ENCODE results near the gene SDK1.

The SDK1 gene

GRCh38 chr7:3336042-3336665 is 35.1 kb downstream of the SDK1 start:
- no peak for DNase-seq

- no peak for DNase-seq
These were observed 37.1 kb downstream of the SDK1 start for GRCh38 chr7:3338161-3338560.

GRCh38 chr7:3345699-3346481 is 44.8 kb downstream of the SDK1 start:
- no peak for DNase-seq

DNA sequence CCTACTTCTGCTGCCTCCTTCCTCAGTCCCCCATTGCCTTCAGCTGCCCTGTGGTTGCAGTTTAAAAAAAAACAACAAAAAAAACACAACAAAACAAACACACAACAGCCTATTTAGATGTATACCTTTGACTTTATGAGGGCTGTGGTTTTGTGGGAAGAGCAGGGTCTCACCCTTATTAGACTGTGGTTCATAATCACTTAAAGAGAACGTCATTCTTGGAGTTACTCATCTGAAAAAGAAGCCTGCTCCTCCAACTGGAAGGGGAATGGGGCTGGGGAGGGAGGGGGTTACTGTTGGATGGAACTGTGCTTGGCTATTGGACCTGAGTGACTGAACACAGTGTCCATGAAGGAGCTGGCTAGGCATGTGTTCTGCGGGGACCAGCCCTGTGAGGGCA is 48.1 kb downstream of the SDK1 start:
- no peak for DNase-seq

DNA sequence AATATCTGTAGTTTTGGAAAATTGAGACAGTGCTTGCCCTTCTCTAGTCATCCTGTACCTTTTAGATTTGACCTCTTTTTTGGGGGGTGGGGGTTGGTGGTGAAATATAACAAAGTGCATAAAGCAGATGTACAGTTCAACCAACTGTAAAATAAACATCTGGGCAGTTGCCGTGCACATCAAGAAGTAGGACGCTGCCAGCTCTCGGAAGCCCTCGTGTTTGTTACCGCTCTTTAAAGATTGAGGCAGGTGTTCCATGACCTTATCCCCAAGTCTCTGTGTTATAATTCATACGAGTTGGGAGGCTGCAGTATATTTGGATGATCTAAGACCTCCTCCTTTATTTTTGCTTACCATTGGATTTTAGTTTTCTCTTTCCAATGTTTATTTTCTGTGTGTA is 55.1 kb downstream of the SDK1 start:
- no peak for DNase-seq

DNA sequence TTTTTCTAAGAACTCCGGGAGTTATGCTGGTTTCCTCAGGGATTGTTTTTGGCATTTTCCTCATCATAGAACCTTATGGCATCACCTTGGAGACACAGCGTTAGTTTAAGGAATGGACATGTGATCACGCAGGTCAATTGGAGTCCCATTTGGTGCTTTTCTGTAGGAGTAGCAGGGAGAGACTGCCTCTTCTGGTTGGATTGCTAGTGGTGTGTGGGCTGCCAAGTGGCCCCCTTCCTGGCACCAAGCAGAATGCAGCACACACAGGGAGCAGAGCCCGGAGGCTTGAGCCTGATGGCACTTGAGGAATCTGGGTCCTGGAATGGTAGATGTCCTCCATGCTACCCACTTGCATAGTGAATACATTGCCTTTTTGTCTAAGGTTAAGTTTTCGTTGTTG is 57.9 kb downstream of the SDK1 start:
- no peak for DNase-seq

- no peak for DNase-seq
These were observed 66.2 kb downstream of the SDK1 start for GRCh38 chr7:3367261-3367660.

GRCh38 chr7:3370068-3370830 is 69.2 kb downstream of the SDK1 start:
- no peak for DNase-seq

DNA sequence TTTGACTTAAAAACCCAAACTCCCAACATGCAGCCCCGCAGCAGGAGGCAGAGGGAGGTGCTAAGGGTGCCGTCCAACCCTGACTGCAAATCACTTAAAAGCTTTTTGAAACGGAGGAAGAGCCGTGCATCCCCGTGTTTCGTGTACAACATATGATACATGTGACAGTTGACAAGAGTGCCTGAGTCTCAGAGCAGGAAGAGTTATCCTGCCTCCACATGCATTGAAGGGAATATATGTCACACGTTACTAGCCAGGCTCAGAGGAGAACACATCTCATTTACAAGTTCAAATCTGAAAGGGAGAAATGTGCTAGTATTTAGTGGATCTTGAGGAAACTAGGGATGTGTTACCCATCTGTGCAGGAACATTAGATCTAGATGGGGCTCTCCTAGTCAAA is 69.9 kb downstream of the SDK1 start:
- no peak for DNase-seq

DNA sequence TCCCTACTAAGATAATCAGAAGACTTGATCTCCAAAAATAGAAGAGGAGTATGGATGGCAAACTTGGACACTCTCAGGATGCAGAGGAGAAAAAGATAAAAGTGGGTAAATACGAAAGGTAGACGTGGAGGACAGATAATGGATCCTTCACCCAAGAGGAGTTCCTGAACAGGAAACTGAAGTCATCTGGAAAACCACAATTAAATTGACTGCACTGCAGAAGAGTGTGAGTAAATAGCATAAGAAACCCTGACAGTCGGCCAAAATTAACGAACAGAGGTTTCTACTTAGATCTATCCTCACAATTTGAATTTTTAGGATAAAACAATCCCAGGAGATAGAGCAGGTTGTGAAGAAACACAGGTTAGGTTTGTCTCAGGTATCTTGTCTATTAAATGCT is 70.5 kb downstream of the SDK1 start:
- DNase-seq, result no peak

DNA sequence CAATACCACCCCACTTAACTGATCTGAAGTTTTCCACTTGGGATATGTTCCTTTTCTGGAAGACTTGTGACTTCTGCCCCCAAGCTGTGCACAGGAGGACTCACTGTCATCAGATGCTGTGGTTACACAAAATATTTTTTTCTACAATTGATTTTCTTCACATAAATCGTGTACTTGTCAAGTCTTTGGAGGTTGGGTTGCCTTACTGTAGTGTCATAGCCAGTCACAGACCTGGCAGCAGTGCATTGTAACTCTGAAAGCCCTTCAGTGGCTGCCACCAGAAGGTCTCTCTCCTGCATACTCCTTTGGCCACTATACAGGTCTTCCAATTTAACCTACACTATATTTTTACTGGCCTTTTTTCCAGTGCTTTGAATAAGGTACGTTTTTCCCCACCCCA is 73.2 kb downstream of the SDK1 start:
- no peak for DNase-seq

GRCh38 chr7:3378390-3379150 is 77.5 kb downstream of the SDK1 start:
- no peak for DNase-seq

GRCh38 chr7:3380034-3380433 is 79.0 kb downstream of the SDK1 start:
- no peak for DNase-seq

DNA sequence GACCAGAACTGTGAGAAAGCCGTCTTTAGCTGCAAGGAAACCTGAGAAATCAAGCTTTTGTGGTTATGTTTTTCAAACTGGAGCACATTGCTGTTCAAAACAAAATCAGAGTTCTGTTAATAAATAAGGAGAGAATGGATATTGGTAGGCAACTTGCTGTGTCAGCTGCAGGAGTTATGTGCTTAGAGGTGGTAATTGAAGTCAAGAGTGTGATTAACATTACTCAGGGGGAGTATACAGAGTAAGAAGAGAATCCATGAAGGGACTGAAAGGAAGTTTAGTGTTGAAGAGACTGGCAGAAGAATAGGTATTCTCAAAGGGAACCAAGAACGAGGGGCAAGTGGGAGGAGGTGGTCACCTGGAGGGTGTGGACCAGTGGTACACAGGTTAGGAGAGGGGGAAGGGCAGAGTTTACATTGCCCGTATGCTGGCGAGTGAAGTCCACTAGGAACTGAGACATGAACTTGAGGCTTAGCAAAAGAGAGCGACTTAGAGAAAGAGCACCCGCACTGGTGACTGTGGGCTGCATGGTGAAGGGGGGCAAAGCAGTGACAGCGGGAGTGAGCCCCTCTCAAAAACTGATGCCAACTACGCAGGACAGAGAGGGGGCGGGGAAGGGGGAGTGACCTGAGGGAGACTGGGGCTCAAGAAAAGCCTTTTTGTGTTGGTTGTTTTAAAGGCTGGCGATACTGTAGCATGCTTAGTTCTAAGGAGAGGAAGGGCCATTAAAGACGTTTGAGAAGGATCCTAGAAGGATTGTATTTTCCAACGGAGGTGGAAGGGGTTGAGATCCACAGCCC is 80.0 kb downstream of the SDK1 start:
- DNase-seq, result no peak

- no peak for DNase-seq
These were observed 85.6 kb downstream of the SDK1 start for GRCh38 chr7:3386423-3387190.

- DNase-seq, result no peak
These were observed 92.8 kb downstream of the SDK1 start for GRCh38 chr7:3393862-3394261.

DNA sequence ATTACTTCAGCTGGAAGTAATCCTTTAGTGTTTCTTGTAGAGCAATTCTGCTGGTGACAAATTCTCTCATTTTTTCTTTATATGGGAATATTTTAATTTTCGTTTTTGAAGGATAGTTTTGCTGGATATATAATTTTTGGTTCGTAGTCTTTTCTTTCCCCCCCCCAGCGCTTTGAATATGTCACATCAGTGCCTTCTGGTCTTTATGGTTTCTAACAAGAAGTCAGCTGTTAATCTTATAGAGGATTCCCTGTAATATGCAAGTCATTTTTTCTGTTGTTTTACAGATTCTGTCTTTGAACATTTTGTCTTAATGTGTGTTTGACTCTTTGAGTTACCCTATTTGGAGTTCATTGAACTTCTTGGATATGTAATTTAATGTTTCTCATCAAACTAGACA is 96.3 kb downstream of the SDK1 start:
- no peak for DNase-seq

DNA sequence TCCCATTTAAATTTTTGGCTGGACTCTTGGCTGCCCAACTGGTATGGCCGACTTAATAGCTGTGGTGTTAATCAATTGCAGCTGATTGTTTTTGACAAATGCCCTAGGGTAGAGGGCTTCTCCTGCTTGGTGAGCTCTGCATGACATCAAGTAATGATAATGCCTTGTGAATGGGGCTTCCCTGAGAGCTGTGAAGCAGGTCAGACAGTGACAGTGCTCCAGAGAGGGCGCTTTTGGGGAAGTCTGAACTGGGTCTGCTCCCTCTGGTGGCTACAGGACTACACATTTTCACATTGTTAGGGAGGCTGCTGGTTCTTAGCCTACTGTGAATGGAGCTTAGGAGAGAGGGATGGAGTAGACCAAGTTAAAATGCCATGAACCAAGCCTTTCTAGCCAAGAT is 98.8 kb downstream of the SDK1 start:
- DNase-seq, result peak in 1 of 2 experiments; percentile 9

DNA sequence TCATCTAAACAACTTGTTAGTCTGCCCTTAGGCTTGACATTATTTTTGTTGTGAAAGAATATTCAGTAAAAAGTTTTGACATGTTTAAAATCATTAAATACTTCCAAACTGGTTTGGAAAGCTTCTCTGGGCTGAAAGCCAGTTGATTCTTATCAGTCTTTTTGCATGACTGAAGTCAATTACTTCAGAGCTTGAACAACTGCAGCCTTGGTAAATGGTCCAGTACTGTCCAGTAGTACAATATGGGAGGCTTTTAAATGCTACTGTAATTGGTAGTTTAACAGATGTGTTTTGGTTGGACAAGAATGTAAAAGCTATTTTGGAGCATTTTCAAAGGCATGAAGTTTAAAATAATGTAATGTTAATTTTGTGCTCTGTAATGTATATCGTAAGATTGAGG is 103.4 kb downstream of the SDK1 start:
- no peak for DNase-seq

DNA sequence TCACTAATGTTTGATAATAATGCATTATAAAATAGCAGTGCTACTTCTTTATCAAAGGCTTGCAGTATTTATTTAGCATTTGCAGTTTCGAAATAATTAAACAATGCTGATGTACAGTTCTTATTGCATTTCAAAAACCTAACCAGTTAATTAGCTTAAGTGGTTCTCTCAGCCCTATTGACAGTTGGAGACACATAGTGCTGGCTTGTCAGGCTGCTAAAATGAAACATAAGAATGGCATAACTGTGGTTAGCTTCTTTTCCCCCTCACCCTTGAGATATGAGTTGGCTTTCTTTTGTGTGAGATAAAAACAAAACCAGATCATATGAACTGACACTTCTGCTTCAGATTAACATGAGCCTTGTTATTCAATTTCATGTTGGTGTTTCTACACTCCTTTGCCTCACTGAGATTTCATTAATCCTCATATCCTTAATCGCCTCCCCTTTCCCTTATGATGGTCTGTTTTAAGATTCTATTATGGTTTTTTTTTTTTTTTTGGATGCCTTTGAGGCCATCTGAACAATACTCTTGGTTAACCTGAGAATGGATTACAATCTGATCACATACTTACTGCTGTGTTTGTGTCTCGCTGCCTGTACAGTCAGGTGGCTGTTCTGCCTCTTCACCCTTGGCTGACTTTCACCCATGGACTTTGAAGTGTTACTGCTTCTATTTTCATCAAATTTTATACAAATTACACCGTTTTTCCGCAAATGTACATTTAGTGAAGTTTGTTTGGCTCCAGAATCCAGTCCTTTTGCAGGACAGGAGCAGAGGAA is 108.0 kb downstream of the SDK1 start:
- DNase-seq, result no peak

DNA sequence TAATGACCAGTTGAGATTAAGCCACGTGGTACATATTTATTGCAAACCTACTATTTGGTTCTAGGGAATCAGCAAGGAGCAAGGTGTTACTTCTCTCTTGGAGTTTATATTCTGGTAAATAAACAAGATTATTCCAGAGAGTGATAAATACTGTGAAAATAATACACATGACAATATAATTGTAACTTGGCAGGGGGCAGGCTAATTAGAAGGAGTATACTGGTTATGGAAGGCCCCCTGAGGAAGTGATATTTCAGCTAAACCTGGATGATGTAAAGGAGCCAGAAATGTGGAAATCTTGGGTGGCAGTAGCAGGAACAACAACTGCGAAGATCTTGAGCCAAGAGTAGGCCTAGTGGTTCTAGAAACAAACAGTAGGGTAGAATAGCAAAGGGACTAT is 111.8 kb downstream of the SDK1 start:
- DNase-seq, result no peak
